GM12865 (cell line): ENCODE results near the gene HPGD.

Experiments
- DNase-seq: peaks from one replicate; pipeline ENCODE4 v3.0.0; 2010; ENCODE audit warnings: low read depth
- H3K4me3 ChIP-seq: 2 replicates; pipeline ENCODE4 v1.5.1; 2011; ENCODE audit warnings: mild to moderate bottlenecking, low read depth, low read length, control low read depth
- TF ChIP-seq, protein P1 (sequence below): IDR thresholded peaks from 2 replicates; pipeline ENCODE4 v1.5.1; 2011; ENCODE audit warnings: low read length, control low read depth, low read depth, inconsistent platforms; ENCODE audit not compliant: insufficient read depth; ENCODE audit errors: missing control alignments

HPGD gene

DNA sequence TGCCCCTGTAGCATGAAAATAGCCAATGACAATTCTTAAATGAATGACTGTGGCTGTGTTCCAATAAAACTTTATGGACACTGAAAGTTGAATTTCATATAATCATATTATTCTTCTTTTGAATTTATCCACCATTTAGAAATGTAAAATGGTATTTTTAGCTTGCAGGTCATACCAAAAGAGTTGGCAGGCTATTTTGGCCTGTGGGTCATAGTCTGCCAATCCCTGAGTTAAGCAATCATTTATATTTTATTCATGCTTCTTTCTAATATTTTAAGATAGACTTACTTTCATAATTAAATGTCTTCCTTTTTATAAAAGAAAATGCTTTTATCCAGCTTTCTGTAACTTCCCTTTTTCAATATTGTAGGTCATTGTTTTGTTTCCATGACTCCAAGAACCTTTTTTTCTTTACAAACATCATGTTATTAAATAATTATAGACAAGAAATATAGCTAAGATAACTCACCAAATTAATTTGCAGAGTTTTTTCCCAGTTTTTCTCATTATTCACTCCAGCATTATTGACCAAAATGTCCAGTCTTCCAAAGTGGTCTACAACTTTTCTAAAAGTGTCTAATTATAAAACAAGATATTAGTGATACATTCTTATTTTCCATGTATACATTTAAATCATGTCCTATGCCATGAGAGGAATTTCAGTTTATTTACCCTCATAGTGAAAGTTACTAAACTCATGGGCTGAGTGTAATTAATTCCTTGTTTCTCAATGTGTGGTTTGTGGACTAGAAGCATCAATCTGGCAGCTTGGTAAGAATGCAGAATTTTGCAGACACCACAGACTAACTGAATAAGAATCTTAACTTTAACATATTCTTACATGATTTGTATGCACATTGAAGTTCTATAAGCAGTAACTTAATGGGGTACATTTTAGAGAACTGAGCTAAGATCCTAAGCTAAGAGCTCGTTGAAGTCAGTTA is 4.5 kb downstream of the HPGD start:
- no peak overlapping the region for H3K4me3 ChIP-seq
- DNase-seq, result no peak
- TF ChIP-seq, protein P1, sequence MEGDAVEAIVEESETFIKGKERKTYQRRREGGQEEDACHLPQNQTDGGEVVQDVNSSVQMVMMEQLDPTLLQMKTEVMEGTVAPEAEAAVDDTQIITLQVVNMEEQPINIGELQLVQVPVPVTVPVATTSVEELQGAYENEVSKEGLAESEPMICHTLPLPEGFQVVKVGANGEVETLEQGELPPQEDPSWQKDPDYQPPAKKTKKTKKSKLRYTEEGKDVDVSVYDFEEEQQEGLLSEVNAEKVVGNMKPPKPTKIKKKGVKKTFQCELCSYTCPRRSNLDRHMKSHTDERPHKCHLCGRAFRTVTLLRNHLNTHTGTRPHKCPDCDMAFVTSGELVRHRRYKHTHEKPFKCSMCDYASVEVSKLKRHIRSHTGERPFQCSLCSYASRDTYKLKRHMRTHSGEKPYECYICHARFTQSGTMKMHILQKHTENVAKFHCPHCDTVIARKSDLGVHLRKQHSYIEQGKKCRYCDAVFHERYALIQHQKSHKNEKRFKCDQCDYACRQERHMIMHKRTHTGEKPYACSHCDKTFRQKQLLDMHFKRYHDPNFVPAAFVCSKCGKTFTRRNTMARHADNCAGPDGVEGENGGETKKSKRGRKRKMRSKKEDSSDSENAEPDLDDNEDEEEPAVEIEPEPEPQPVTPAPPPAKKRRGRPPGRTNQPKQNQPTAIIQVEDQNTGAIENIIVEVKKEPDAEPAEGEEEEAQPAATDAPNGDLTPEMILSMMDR, result no peak

DNA sequence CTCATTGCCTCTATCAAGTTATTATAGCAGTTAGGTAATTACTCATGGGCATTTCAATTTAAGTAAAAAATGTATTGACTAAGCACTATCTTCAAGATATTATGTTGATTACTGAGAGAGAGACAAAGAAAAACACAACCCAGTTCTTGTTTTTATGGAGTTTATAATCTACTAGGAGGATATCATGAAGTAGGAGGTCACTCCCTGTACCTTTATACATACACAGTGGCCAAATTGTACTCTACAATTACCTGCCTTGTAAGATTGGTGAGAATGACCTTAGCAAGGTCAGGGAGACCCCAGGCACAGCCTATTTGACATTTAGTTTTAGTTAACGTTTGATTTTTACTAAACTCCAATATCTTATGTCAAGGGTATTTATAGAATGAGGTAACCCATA is 5.5 kb downstream of the HPGD start:
- H3K4me3 ChIP-seq, result no peak overlapping the region
- DNase-seq, result no peak
- TF ChIP-seq, protein P1, result no peak

DNA sequence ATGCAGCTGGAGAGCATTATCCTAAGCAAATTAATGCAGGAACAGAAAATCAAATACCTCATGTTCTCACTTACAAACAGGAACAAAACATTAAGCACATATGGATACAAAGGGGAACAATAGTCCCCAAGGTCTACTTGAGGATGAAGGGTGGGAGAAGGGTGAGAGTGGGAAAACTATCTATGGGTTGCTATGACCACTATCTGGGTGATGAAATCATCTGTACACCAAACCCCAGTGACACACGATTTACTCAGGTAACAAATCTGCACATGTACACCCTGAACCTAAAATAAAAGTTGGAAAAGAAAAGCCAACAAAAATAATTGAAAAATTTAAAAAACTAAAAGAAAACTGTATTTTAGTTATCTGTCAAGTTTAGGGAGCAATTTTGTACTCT is 5.9 kb downstream of the HPGD start:
- no peak for DNase-seq
- no peak overlapping the region for H3K4me3 ChIP-seq
- TF ChIP-seq, protein P1, result no peak

DNA sequence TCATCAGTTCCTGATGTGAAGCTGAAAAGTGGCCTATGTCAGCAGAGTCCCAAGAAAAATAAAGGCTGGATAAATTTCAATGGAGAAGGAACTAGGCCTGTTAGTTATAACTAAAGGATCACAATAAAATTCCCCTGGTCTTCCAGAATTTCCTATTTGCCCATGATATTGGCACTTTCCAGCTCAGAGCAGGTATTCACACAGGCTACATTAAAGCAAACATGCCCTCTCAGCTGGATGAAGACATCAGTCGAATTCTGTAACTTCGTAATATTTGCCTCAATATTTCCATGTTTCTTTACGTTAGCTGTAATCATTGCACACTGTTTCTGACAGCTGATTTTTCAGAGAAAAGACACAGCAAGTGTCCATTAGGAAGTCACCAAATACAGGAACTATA is 9.5 kb downstream of the HPGD start:
- H3K4me3 ChIP-seq, result no peak overlapping the region
- TF ChIP-seq, protein P1, result no peak
- no peak for DNase-seq

DNA sequence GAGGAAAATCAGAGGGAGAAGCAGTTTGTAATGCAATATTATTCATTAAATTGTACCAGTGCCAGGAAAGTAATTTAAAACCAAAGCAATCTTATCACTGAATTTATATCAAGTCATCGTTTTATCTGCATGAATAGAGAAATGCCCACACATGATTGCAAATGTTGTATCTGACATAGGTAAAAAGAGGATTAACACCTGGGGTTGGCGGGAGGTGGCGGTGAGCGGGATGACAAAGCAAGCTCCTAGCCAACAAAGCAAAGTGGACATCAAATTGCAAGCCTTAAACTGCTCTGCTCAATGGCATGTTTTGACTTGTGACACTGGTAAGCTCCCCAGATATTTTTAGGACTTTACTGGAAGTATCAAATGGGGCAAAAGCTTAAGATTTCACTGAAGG is 16.4 kb downstream of the HPGD start:
- TF ChIP-seq, protein P1, result no peak
- no peak overlapping the region for H3K4me3 ChIP-seq
- DNase-seq, result no peak

DNA sequence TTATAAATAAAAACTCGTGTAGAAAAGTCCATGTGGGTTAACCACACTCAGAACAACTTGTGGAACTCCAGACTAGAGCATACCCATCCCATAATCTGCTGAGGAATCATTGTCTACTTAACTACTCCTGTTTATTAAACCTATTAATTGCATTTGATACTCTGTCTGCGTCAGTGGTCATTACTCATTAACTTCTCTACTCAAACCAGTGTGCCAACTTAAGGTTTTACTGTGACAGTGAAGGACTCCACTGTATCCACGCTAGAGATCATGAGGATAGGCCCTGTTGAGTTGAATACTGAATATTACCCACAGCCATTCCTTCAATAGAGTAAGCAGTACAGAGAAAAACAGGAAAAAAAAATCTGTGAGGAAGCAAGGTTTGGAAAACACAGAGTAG is 17.3 kb downstream of the HPGD start:
- DNase-seq, result no peak
- TF ChIP-seq, protein P1, result no peak

More for the DNA sequence above, 17.3 kb downstream of the HPGD start:
- no peak overlapping the region for H3K4me3 ChIP-seq
